GM12865 (cell line): ENCODE measurements around the gene CDRT15.
"Not testable (repeated sequence)": the region's sequence is repeated elsewhere in the genome, so short reads cannot be mapped to it uniquely, and the experiment has no call there.

Experiments
- DNase-seq: peaks from one replicate; pipeline ENCODE4 v3.0.0; 2010; ENCODE audit warnings: low read depth
- H3K4me3 ChIP-seq: 2 replicates; pipeline ENCODE4 v1.5.1; 2011; ENCODE audit warnings: mild to moderate bottlenecking, low read depth, low read length, control low read depth
- TF ChIP-seq, protein P1 (sequence below): IDR thresholded peaks from 2 replicates; pipeline ENCODE4 v1.5.1; 2011; ENCODE audit warnings: low read length, control low read depth, low read depth, inconsistent platforms; ENCODE audit not compliant: insufficient read depth; ENCODE audit errors: missing control alignments

Gene CDRT15

DNA sequence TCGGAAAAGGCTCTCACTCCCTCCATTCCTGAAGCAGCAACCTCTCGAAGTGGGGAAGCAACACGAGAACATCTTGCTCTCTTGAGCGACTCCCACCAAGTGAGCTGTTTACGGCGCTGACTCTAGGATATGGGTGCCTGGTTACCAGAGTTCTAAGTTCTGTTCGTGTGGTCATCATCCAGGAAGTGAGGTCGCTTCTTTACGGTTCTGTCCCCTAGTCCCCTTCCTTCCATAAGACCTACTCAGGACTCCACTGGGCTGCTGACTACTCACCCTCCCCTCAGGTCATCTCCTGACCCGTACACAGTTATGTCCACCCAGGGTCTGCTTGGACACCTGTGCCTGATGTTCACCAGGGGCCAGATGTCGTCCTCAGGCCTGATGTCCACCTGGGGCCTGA, at the start of gene CDRT15:
Gene CDRT15, minus strand, starts transcription at position 101 of the 400 bp plus-strand sequence. Its CDS starts 29 bp downstream, at position 72.
- not testable (repeated sequence) for DNase-seq, H3K4me3 ChIP-seq

DNA sequence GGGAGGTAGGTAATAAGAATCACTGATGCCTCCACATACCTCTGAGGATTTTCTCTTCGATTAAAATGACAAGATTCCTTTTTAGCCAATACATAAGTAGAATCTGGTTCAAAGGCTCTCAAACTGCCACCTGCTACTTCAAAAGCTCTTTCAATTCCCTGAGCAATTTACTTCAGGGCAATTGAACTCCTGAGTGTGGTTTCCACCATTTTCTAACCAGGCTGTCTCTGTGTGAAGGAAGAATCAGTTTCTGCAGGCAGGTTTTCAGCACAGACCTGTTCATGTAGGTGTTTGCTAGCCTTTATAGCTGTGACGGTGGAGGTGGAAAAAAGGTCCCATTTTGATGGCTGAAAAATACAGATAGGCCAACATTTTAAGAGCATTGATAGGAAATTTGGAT, 46.1 kb upstream of the CDRT15 start:
- no peak for DNase-seq
- no peak overlapping the region for H3K4me3 ChIP-seq
- TF ChIP-seq, protein P1, sequence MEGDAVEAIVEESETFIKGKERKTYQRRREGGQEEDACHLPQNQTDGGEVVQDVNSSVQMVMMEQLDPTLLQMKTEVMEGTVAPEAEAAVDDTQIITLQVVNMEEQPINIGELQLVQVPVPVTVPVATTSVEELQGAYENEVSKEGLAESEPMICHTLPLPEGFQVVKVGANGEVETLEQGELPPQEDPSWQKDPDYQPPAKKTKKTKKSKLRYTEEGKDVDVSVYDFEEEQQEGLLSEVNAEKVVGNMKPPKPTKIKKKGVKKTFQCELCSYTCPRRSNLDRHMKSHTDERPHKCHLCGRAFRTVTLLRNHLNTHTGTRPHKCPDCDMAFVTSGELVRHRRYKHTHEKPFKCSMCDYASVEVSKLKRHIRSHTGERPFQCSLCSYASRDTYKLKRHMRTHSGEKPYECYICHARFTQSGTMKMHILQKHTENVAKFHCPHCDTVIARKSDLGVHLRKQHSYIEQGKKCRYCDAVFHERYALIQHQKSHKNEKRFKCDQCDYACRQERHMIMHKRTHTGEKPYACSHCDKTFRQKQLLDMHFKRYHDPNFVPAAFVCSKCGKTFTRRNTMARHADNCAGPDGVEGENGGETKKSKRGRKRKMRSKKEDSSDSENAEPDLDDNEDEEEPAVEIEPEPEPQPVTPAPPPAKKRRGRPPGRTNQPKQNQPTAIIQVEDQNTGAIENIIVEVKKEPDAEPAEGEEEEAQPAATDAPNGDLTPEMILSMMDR, result no peak

DNA sequence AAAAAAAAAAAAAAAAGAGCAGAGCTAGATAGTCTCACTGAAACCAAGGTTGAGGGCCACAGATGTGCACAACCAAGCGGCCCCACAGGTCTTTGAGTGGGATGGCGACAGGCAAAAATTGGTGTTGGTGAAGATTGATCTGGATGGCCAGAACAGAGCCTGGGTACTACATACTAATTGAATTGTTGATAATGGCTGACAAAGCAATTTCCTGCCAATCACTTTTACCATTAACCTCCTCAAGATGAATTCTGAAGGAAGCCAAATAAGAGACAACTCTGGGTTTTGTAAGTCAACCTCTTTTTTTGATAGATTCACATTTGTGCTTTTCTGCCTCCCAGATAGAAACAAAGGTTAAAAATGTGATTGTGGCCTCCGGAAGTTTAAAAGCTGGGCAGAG, 44.9 kb upstream of the CDRT15 start:
- H3K4me3 ChIP-seq, result no peak overlapping the region
- TF ChIP-seq, protein P1, result no peak
- DNase-seq, result no peak

DNA sequence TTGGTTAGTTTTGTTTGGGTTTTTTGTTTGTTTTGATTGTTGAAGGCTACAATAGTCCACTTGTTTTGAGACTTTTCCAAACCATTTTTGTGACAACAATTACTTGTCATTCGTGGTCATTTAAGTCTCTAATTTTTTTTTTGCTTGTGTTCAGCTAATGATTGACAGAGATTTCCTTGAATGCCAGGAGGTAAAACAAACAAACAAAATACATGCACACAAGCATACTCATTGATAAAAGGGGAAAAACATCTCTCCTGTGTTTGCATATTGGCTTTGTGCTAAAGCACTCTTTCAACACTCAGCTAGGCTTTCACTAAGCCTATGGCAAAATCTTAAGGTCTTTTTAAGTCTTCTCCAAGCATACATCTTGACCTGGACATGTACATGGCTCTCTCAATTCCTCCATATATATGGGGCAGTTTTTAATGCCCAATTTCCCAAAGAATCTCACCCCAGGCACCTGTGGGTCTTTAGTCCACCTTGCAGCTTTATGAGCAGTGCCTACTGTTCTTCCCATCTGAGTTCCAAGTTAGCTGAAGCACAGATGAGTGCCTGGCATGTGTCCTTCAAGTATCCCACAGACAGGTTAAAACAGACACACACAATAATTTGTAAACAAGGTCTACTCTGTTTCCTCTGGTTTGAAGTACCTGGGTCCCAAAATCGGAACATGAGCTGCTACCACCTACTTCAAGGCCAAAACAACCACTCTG, 40.0 kb upstream of the CDRT15 start:
- no peak for DNase-seq
- H3K4me3 ChIP-seq, result no peak overlapping the region
- TF ChIP-seq, protein P1, result no peak

DNA sequence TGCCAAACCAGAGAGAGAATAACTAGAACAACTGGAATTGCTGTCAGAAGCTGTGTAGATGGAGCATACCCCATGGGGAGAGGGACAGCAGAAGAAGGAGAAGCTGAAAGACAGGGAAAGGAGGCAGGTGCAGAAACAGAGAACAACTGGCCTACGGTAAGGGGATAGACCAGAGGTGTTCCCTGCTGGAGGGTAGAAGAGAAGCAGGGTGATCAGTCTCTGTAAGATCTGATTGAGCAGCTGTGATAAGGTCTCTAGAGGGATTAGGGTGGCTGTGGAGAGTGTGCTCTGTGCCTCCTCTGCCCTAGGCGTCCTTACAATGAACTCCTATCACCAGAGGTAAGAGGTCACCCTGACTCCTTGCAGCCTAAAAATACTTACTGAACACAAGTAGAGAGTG, 33.8 kb upstream of the CDRT15 start:
- H3K4me3 ChIP-seq, result no peak overlapping the region
- DNase-seq, result no peak
- TF ChIP-seq, protein P1, result no peak

DNA sequence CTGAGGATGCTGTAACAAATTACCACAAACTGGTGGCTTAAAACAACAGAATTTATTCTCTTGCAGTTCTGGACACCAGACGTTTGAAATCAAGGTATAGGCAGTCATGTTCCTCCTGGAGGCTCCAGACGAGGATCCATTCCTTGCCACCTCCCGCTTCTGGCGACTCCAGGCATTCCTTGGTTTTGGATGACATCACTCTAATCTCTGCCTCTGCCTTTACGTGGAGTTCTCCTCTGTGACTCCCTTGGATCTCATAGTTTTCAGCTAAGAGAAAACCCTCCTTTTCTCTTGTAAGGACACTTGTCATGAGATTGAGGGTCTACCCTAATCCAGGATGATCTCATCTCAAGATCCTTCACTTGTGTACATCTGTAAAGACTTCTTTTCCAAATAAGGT, 32.8 kb upstream of the CDRT15 start:
- TF ChIP-seq, protein P1, result no peak
- DNase-seq, result no peak
- H3K4me3 ChIP-seq, result no peak overlapping the region

DNA sequence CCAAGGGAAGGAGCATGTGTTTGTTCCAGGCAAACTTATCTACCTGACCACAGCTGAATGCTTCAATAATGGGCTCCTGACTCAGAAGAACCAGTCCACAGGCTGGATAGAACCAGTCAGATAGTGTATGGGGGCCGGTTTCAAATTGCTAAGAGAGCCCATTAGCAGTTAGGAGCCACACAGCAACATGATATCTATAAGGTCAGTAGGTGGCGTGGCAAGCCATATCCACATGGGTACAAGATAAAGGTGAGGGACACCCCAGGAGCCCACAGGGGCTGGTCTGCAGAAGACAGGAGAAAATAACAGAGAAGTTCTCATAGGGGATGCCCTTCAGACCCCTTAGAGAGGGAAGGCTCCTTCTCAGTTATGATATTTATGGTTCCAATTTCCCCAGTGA, 31.6 kb upstream of the CDRT15 start:
- H3K4me3 ChIP-seq, result no peak overlapping the region
- TF ChIP-seq, protein P1, result no peak
- DNase-seq, result no peak

DNA sequence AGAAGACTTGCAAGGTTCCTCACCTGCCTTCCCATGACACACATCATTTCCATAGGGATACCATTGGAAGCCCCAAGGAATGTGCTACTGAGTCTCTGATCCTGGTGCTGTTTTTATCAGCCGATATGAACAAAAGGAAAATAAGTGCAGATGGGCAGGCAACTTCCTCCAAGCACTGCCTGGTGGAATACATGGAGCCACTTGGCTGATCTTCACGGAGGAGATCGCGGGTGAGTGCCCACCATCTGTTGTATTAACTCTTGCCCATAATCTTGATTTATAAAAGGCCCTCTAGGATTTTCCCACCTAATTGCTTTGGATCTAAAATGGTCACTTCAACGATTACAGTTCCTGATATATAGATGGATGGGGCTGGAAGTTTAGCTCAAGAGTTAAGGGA, 24.7 kb upstream of the CDRT15 start:
- TF ChIP-seq, protein P1, result no peak
- no peak overlapping the region for H3K4me3 ChIP-seq
- no peak for DNase-seq
